Endodermal cell (in vitro differentiated cells): ENCODE results near the gene CRMP1. TPM values are rescaled to one million over a fixed set of nuclear protein-coding genes. Genes with fewer than 3 reads are reported as not detected.

Source experiments
- DNase-seq: peaks from one replicate; pipeline ENCODE4 v3.0.0-alpha.2; 2017
- H3K27ac ChIP-seq: 2 replicates; pipeline ENCODE4 v1.5.1; 2013; ENCODE audit warnings: mild to moderate bottlenecking, low read depth, low read length, moderate library complexity
- H3K27me3 ChIP-seq: 2 replicates; pipeline ENCODE4 v1.6.1; 2013; ENCODE audit warnings: mild to moderate bottlenecking, low read length, moderate library complexity; ENCODE audit not compliant: insufficient read depth, control insufficient read depth, poor library complexity, severe bottlenecking
- H3K36me3 ChIP-seq: 2 replicates; pipeline ENCODE4 v1.7.0; 2013; ENCODE audit warnings: mild to moderate bottlenecking, low read length, moderate library complexity; ENCODE audit not compliant: control insufficient read depth, insufficient read depth
- H3K4me1 ChIP-seq: one replicate; pipeline ENCODE4 v1.7.0; 2013; ENCODE audit warnings: low read length; ENCODE audit not compliant: control insufficient read depth, insufficient read depth
- H3K4me3 ChIP-seq: 2 replicates; pipeline ENCODE4 v1.5.1; 2013; ENCODE audit warnings: mild to moderate bottlenecking, low read length, moderate library complexity
- H3K9ac ChIP-seq: 2 replicates; pipeline ENCODE4 v1.6.1; 2013; ENCODE audit warnings: mild to moderate bottlenecking, low read length, moderate library complexity; ENCODE audit not compliant: poor library complexity, severe bottlenecking; ENCODE audit errors: extremely low read depth
- H3K9me3 ChIP-seq: 2 replicates; pipeline ENCODE4 v1.6.1; 2013; ENCODE audit warnings: mild to moderate bottlenecking, low read length, moderate library complexity; ENCODE audit not compliant: control insufficient read depth
- H3K27ac Mint-ChIP-seq: 2 replicates; pipeline ENCODE4 v1.8.0; 2020; ENCODE audit warnings: mixed read lengths
- H3K27me3 Mint-ChIP-seq: 2 replicates; pipeline ENCODE4 v1.8.0; 2021; ENCODE audit warnings: mild to moderate bottlenecking, mixed read lengths; ENCODE audit not compliant: insufficient read depth
- H3K36me3 Mint-ChIP-seq: 2 replicates; pipeline ENCODE4 v1.8.0; 2020; ENCODE audit warnings: low read depth, mixed read lengths
- H3K4me1 Mint-ChIP-seq: 2 replicates; pipeline ENCODE4 v1.8.0; 2020; ENCODE audit warnings: mixed read lengths
- H3K4me3 Mint-ChIP-seq: 2 replicates; pipeline ENCODE4 v1.8.0; 2020; ENCODE audit warnings: mild to moderate bottlenecking, moderate library complexity, mixed read lengths
- H3K9me3 Mint-ChIP-seq: 2 replicates; pipeline ENCODE4 v1.8.0; 2020; ENCODE audit warnings: mild to moderate bottlenecking, mixed read lengths
- CTCF ChIP-seq: fragments of 200-600 bp; sonication (generic); conservative IDR thresholded peaks from 2 replicates; pipeline ENCODE4 v1.5.0; 2021; ENCODE audit warnings: antibody characterized with exemption, mild to moderate bottlenecking
- WGBS, 2 experiments: methylation state at CpG; one replicate each; pipeline versions ENCODE4 v1.1.5 to v1.1.7; 2013; ENCODE audit warnings: missing lambda C conversion rate in 2 of 2, mixed read lengths in 1 of 2; ENCODE audit not compliant: insufficient coverage in 1 of 2, insufficient read length in 1 of 2; 5-methylcytosine and 5-hydroxymethylcytosine counted together
- total RNA-seq, 2 donors: library from RNA; stranded (reverse); fragmentation: NEBNext Ultra II Directional in 1 of 2; extraction: Animal tissue kit (Norgen Biotek cat#: 25700) in 1 of 2; gene quantifications; 2 replicates in 1 of 2; 3 replicates in 1 of 2; pipeline ENCODE4 v1.2.1, GENCODE V29; 2021

CRMP1 gene
- total RNA-seq, 2 donors from 2014 or later: 40.0 to 64.9 TPM

- H3K4me3 Mint-ChIP-seq: no peak overlapping the region
- no peak overlapping the region for H3K4me3 ChIP-seq
- no peaks in the 10 kb centered on the region for H3K9me3 ChIP-seq
- no peaks in the 10 kb centered on the region for H3K4me1 ChIP-seq
- no peak overlapping the region for H3K27ac ChIP-seq
- TF ChIP-seq CTCF: no peak
- H3K36me3 ChIP-seq: no peaks in the 10 kb centered on the region
- no peaks in the 10 kb centered on the region for H3K9me3 Mint-ChIP-seq
- H3K36me3 Mint-ChIP-seq: no peaks in the 10 kb centered on the region
- 79 to 86% methylated on average over 8 of the region's 8 CpGs for WGBS, 2 experiments
- peaks cover 17% of the 10 kb centered on the region for H3K4me1 Mint-ChIP-seq
- no peak overlapping the region for H3K9ac ChIP-seq
- DNase-seq: peak; percentile 10
- no peaks in the 10 kb centered on the region for H3K27me3 ChIP-seq
- H3K27ac Mint-ChIP-seq: no peak overlapping the region
- H3K27me3 Mint-ChIP-seq: peaks cover 6% of the 10 kb centered on the region
These were observed 36.0 kb upstream of the CRMP1 start for GRCh38 chr4:5928844-5929420.

- 90 to 95% methylated on average over 8 of the region's 8 CpGs for WGBS, 2 experiments
- no peaks in the 10 kb centered on the region for H3K9me3 Mint-ChIP-seq
- no peak for TF ChIP-seq CTCF
- Histone ChIP-seq H3K27me3 (no peaks in the 10 kb centered on the region), H3K9ac (no peak overlapping the region), H3K36me3 (no peaks in the 10 kb centered on the region), H3K4me3 (no peak overlapping the region), H3K27ac (no peak overlapping the region), H3K9me3 (no peaks in the 10 kb centered on the region), H3K4me1 (no peaks in the 10 kb centered on the region)
- no peaks in the 10 kb centered on the region for H3K36me3 Mint-ChIP-seq
- no peak overlapping the region for H3K27ac Mint-ChIP-seq
- peak; percentile 53 for DNase-seq
- no peak overlapping the region for H3K4me3 Mint-ChIP-seq
- peaks cover 2% of the 10 kb centered on the region for H3K27me3 Mint-ChIP-seq
- H3K4me1 Mint-ChIP-seq: peaks cover 17% of the 10 kb centered on the region
These were observed 35.4 kb upstream of the CRMP1 start for GRCh38 chr4:5928274-5928673.

GRCh38 chr4:5927747-5928146 lies 34.9 kb upstream of the CRMP1 start:
- no peak overlapping the region for H3K27ac ChIP-seq
- peaks cover 17% of the 10 kb centered on the region for H3K4me1 Mint-ChIP-seq
- TF ChIP-seq CTCF: no peak
- no peaks in the 10 kb centered on the region for H3K4me1 ChIP-seq
- H3K9me3 ChIP-seq: no peaks in the 10 kb centered on the region
- 82% methylated on average over 4 of the region's 4 CpGs; no CpG with 5 or more reads in 1 of the 2 experiments for WGBS, 2 experiments
- H3K4me3 Mint-ChIP-seq: no peak overlapping the region
- H3K9ac ChIP-seq: no peak overlapping the region
- no peak overlapping the region for H3K4me3 ChIP-seq
- peak; percentile 37 for DNase-seq
- no peaks in the 10 kb centered on the region for H3K36me3 Mint-ChIP-seq
- H3K9me3 Mint-ChIP-seq: no peaks in the 10 kb centered on the region
- H3K36me3 ChIP-seq: no peaks in the 10 kb centered on the region
- no peak overlapping the region for H3K27ac Mint-ChIP-seq
- H3K27me3 ChIP-seq: no peaks in the 10 kb centered on the region
- peaks cover 3% of the 10 kb centered on the region for H3K27me3 Mint-ChIP-seq
